Measurements from ENCODE around the gene HAPLN3.

Gene HAPLN3

GRCh38 chr15:88891540-88892254 lies 3.6 kb downstream of the HAPLN3 start:
- no peak for DNase-seq

GRCh38 chr15:88890495-88890894 lies 4.8 kb downstream of the HAPLN3 start:
- no peak for DNase-seq

GRCh38 chr15:88888719-88889118 lies 6.6 kb downstream of the HAPLN3 start:
- no peak for DNase-seq

DNA sequence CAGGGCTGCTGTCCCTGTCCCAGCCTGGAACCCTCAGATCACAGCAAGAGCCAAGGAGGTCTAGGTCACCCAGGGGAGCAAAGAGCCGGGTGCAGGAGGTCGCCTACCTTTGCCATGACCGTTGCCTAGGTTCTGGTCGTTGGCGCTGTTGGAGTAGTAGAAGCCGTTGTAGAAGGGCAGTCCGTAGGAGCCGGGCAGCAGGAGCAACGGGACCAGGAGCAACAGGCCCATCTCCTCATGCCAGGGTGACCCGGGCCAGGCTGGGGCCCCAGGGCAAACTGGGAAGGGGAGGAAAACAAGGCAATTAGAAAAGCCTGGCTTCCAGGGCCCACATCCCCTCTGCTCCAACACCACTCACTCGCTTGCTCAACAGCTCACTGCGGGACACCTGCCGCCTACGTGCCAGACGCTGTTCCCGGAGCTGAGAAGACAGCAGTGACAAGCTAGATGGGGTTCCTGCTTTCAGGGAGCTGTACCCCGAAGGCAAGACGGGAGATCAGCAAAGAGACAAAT lies 8.2 kb downstream of the HAPLN3 start:
- DNase-seq = no peak

DNA sequence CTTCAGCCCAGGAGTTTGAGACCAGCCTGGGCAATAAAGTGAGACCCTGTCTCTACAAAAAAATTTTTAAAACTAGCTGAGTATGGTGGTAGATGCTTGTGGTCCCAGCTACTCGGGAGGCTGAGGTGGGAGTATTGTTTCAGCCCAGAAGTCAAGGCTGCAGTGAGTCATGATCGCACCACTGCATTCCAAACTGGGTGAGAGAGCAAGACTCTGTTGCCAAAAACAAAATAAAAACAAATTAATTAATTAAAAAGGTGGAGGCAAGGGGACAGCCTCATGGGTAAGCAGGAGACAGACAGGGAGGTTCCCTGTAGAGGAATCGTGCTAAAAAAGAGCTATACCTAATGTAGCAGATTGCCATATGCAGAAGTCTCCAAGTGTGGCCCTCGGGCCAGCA lies 12.6 kb downstream of the HAPLN3 start:
- no peak for DNase-seq

DNA sequence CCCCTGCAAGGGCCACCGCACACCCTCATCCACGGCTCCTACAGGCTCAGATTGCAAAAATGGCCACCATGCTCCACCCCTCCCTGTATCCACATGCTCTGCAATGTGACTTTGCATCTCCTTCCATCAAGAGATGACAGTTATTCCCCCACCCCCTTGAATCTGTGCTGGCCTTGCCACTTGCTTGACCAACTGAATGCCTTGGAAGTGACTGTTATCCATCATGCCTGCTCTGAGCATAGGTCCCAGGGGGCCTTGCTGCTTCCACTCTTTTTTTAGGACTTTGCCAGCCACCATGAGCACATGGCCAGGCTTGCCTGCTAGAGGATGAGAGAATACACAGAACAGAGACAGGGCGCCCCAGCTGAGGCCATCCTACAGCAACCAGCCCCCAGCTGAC lies 13.6 kb downstream of the HAPLN3 start:
- DNase-seq = no peak

DNA sequence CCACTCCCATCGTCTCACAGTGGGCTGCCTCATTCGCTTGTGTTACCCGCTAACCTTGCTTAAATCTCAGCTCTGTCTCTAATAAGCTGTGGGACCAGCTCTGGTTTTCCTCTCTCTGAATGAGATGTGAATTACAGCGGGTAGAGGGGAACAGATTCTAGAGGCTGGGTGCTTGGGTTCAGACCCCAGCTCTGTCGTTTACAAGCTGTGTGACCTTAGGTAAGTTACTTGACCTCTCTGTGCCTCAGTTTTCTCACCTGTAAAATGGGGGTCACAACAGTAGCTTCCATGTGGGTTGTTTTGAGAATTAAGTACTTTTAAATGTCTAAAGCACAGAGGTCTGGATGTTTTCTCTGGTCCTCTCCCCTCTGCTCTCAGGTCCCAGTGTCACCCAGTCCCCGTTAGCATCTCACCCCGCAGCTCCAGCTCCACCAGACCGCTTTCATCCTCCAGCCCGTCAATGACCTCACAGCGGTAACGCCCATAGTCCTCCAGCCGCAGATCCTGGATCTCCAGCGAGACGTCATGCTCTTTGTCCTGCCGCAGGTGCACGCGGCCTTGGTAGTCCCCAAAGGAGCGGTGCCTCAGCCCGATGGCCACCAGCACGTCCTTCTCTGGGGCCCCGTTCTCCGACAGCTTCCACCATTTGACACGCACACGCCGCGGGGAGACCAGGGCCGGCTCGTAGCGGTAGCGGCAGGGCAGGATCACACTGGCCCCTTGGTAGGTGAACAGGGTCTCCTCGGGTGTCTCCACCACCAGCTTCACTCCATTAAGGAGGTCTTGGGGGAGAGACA lies 14.2 kb downstream of the HAPLN3 start:
- no peak for DNase-seq

GRCh38 chr15:88878720-88879184 lies 16.6 kb downstream of the HAPLN3 start:
- DNase-seq = peak in 1 of 2 experiments; percentile 33

- no peak for DNase-seq
Measured at GRCh38 chr15:88877906-88878305, 17.4 kb downstream of the HAPLN3 start.

GRCh38 chr15:88877415-88877814 lies 17.9 kb downstream of the HAPLN3 start:
- no peak for DNase-seq

DNA sequence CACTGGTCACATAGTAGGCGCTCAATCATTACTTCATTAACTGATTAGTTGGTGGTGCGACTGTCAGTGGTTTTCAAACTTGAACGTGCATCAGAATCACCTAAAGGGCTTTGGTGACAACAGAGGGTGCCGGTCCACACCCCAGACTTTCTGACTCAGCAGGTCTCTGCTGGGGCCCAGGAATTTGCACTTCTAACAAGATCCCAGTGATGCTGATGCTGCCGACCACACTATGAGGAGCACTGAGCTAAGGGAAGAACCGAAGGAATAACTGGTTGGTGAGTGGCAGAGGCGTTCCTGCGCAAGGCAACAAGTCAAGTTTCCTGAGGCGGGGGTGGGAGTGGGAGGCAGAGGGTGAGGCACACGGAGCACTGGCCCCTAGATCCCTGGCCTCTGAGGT lies 18.8 kb downstream of the HAPLN3 start:
- DNase-seq = no peak

GRCh38 chr15:88874684-88875083 lies 20.7 kb downstream of the HAPLN3 start:
- no peak for DNase-seq

DNA sequence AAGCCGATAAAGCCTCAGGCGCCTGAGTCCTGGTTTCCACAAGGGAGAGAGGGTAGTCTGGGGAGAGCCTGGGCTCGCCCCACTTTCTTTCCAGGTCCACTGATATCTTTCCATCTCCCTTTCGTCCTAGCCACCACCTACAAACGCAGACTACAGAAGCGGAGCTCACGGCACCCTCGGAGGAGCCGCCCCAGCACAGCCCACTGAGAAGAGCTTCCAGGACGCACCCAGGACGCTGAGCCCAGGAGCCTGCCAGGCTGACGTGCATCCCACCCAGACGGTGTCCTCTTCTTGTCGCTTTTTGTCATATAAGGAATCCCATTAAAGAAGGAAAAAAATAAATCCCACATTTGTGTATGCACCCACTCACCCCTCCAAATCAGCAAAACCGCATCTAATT lies 21.1 kb downstream of the HAPLN3 start:
- DNase-seq = no peak

GRCh38 chr15:88873786-88874185 lies 21.6 kb downstream of the HAPLN3 start:
- DNase-seq = no peak

- DNase-seq = no peak
Measured at GRCh38 chr15:88872706-88873105, 22.6 kb downstream of the HAPLN3 start.

DNA sequence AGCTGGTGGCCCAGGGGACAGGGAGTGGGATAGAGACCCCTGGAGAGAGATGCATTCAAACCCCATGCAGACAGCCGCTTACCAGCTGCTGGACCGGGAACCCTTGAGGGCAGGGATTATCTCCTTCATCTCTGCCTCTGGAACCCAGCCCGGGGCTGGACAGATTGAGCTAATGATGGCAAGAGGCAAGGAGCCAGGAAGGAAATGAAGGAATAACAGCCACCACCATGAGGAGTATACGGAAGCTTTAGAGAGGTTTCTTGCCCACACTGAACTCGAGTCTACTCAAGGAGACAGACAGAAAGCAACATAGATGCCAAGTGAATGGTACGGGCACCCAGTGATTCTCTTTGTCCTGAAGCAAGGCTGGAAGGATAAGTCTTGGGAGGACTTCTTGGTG lies 23.2 kb downstream of the HAPLN3 start:
- DNase-seq = no peak

GRCh38 chr15:88871313-88871712 lies 24.0 kb downstream of the HAPLN3 start:
- no peak for DNase-seq

DNA sequence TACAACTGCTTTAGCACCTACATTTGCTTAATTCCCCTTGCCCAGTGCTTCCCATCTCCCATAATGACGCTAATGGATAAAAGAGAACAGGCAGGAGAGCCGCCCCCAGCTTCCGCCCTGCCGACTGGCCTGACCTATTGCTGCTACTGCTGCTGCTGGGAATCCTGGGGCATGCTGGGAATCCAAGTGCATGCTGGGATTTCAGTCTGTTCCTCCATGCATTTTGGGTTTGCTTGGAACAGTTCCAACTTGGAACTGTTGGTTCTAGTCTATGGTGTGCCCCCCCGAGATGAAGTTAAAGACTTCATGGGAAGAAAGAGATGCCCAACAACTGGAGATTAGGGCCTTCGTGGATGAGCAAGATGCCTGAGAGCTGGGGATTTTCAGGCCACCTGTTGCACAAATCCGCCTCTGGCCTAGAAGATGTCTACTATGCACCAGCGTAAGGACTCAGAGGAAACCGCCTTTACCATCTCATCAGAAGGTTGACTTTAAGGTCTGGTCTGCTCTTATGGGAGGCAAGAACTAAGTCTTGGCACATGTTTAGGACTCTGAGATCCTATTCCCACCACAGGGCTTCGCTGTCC lies 29.0 kb downstream of the HAPLN3 start:
- no peak for DNase-seq

- DNase-seq = no peak
Measured at GRCh38 chr15:88865498-88866099, 29.7 kb downstream of the HAPLN3 start.

- no peak for DNase-seq
Measured at GRCh38 chr15:88864861-88865497, 30.4 kb downstream of the HAPLN3 start.

DNA sequence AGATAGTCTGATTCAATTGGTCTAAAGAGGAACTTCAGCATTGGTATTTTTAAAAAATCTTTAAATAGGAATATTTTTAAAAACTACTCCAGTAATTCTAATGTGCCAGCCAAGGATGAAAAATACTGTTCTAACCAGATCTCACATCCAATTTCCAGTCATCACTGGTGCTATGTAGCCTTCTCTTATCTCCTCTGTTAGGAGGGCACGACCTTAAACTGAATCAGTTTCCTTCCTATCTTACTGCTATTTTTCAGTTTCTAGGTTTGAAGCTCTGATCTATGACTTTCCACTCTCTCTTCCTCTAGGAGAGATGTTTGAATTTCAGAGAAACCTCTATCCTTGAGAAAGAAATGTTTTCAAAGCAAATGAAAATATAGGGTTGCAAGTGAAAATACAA lies 31.9 kb downstream of the HAPLN3 start:
- DNase-seq = no peak

GRCh38 chr15:88860212-88860611 lies 35.1 kb downstream of the HAPLN3 start:
- no peak for DNase-seq

DNA sequence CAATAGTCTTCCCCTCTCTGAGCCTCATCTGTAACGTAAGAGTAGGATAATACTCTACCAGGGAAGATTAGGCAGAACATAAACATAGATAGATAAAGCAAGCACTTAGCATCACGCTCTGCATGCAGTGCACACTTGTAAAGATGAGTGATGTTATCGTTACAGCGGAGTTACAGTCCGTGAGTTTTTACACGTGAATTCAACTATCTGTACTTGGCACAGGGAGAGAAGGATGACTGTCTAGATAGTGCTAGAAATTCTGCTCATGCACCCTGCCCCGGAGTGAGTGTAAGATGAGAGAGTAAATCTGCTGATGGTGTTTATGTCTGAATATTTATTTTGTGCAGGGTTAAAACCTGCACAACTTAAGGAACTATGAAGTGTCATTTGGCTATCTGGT lies 35.8 kb downstream of the HAPLN3 start:
- no peak for DNase-seq

Measured in NCI-H446 (cell line).